Chondrocyte (in vitro differentiated cells): ENCODE results near the gene GHRHR. TPM values are rescaled to one million over a fixed set of nuclear protein-coding genes. Genes with fewer than 3 reads are reported as not detected.

Experiments
- DNase-seq: peaks from one replicate; pipeline ENCODE4 v3.0.0; 2021; ENCODE audit warnings: mixed read lengths, low spot score
- H3K27ac Mint-ChIP-seq: one replicate; pipeline ENCODE4 v1.8.0; 2021; ENCODE audit warnings: mild to moderate bottlenecking, moderate library complexity, mixed read lengths; ENCODE audit not compliant: unreplicated experiment
- H3K27me3 Mint-ChIP-seq: 2 replicates; pipeline ENCODE4 v1.8.0; 2021; ENCODE audit warnings: low read depth, mixed read lengths
- H3K36me3 Mint-ChIP-seq: 2 replicates; pipeline ENCODE4 v1.8.0; 2021; ENCODE audit warnings: low read depth, mixed read lengths
- H3K4me1 Mint-ChIP-seq: 2 replicates; pipeline ENCODE4 v1.8.0; 2021; ENCODE audit warnings: low read depth, mild to moderate bottlenecking, mixed read lengths
- H3K4me3 Mint-ChIP-seq: one replicate; pipeline ENCODE4 v1.8.0; 2021; ENCODE audit warnings: mild to moderate bottlenecking, moderate library complexity, mixed read lengths; ENCODE audit not compliant: unreplicated experiment
- H3K9me3 Mint-ChIP-seq: 2 replicates; pipeline ENCODE4 v1.8.0; 2021; ENCODE audit warnings: low read depth, mixed read lengths
- total RNA-seq: library from RNA; stranded (reverse); gene quantifications from 3 replicates; pipeline ENCODE4 v1.2.1, GENCODE V29; 2021
- TF ChIP-seq, protein P1 (sequence below): fragments of 200-600 bp; sonication (generic); IDR thresholded peaks from 2 replicates; pipeline ENCODE4 v1.5.0; 2021; ENCODE audit warnings: antibody characterized with exemption, mild to moderate bottlenecking, moderate library complexity

GHRHR gene
- total RNA-seq, 1 donor from 2014 or later = not detected

DNA sequence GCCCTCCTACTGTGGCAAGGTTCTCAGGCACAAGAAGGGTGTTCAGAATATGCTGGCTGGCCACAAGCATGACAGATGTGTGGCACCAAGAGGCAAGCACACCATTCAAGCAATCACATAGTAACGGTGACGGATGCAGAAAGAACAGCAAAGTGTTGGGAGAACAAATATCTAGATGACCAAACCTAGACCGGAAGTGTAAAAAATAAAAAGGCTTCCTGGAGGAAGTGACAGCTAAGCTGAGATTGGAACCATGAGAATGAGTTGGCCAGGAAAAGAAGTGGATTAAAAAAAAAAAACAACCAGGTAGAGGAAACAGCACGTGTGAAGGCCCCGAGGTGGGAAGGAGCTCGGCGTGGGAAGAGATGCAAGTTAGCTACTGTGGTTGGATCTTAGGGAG lies 22.0 kb downstream of the GHRHR start:
- no peak for DNase-seq
- peaks cover 14% of the 10 kb centered on the region for H3K4me1 Mint-ChIP-seq
- no peaks in the 10 kb centered on the region for H3K9me3 Mint-ChIP-seq
- peaks cover 49% of the 10 kb centered on the region for H3K27me3 Mint-ChIP-seq
- TF ChIP-seq, protein P1, sequence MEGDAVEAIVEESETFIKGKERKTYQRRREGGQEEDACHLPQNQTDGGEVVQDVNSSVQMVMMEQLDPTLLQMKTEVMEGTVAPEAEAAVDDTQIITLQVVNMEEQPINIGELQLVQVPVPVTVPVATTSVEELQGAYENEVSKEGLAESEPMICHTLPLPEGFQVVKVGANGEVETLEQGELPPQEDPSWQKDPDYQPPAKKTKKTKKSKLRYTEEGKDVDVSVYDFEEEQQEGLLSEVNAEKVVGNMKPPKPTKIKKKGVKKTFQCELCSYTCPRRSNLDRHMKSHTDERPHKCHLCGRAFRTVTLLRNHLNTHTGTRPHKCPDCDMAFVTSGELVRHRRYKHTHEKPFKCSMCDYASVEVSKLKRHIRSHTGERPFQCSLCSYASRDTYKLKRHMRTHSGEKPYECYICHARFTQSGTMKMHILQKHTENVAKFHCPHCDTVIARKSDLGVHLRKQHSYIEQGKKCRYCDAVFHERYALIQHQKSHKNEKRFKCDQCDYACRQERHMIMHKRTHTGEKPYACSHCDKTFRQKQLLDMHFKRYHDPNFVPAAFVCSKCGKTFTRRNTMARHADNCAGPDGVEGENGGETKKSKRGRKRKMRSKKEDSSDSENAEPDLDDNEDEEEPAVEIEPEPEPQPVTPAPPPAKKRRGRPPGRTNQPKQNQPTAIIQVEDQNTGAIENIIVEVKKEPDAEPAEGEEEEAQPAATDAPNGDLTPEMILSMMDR = no peak
- no peak overlapping the region for H3K27ac Mint-ChIP-seq
- H3K36me3 Mint-ChIP-seq = no peaks in the 10 kb centered on the region
- no peak overlapping the region for H3K4me3 Mint-ChIP-seq

DNA sequence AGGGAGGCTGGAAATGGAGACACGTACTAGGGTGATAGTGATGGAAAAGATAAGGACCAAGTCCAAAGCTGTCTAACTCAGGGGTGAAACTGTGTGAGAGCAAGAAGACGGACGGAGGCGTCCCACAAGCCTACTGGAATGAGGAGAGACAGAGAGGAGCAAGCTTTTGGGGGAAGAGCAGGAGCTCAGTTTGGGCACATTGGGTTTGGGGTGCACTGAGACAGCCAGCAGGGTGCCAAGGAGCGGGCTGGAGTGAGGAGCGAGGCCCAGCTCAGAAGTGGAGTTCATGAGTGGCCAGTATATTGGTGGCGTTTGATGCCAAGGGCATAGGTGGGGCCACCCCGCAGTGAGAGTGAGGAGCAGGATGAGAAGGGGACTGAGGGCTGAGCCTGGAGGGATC lies 22.6 kb downstream of the GHRHR start:
- TF ChIP-seq, protein P1 = no peak
- Mint-ChIP-seq H3K36me3 (no peaks in the 10 kb centered on the region), H3K27ac (no peak overlapping the region), H3K4me1 (peaks cover 14% of the 10 kb centered on the region), H3K4me3 (no peak overlapping the region), H3K9me3 (no peaks in the 10 kb centered on the region), H3K27me3 (peaks cover 46% of the 10 kb centered on the region)
- DNase-seq = no peak

DNA sequence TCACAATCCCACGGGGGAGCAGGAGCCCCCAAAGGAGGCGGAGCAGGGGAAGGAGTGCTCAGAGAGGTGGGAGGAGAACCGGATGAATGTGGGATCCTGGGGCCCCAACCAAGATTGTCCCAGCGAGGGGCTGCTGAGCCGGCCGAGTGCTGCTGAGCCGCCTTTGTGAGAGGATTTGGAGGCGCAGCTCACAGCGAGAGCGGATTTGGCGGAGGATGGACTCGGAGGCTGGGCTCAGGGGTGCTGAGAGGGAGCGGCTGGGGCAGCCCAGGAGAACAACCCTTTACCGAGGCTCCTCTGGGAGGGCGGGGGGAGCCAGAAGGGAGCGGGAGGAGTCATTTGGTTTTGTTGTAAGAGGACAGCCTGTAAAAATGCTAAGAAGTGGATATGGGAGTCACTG lies 23.0 kb downstream of the GHRHR start:
- DNase-seq = no peak
- H3K36me3 Mint-ChIP-seq = no peaks in the 10 kb centered on the region
- peaks cover 46% of the 10 kb centered on the region for H3K27me3 Mint-ChIP-seq
- H3K4me1 Mint-ChIP-seq = peaks cover 14% of the 10 kb centered on the region
- H3K27ac Mint-ChIP-seq = no peak overlapping the region
- H3K9me3 Mint-ChIP-seq = no peaks in the 10 kb centered on the region
- TF ChIP-seq, protein P1 = no peak
- H3K4me3 Mint-ChIP-seq = no peak overlapping the region

DNA sequence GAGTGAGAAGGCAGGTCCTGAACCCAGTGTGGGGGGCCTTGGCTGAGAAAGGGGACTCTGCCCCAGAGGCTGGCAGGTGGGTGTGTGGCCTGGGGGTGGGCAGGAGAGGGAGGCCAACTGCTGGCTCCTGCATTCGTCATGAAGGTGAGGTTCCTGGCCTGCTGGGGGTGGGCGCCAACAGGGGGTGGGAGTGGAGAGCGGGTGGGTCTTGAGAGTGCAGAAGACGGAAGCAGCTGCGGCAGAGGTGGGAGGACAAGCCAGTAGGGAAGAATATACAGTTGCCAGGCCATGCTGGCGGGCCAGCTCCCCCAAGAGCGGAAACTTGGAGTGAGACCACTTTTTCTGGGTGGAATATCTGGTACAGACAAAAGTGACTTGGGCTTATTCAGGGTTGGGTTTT lies 23.4 kb downstream of the GHRHR start:
- Mint-ChIP-seq H3K27ac (no peak overlapping the region), H3K9me3 (no peaks in the 10 kb centered on the region), H3K27me3 (peaks cover 46% of the 10 kb centered on the region), H3K4me1 (peaks cover 14% of the 10 kb centered on the region), H3K36me3 (no peaks in the 10 kb centered on the region), H3K4me3 (no peak overlapping the region)
- TF ChIP-seq, protein P1 = no peak
- no peak for DNase-seq

DNA sequence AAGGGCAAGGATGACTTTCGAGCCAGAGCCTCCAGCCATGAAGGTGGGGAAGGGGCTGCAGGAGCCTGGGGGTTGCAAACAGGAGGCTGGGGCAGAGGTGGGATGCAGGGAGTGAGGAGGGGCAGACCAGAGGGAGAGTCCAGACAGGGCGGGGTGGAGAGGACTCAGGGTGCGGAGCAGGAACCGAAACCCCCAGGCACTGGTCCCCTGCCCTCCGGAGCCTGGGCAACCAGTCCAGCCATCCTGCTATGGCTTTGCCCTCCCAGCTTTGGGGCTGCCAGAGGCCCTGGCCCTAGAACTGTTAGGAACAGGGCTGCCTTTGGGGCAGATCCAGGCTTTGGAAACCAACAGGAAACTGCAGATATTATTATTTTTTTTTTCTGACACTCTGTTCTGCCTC lies 24.2 kb downstream of the GHRHR start:
- no peak overlapping the region for H3K4me3 Mint-ChIP-seq
- H3K9me3 Mint-ChIP-seq = no peaks in the 10 kb centered on the region
- no peak for DNase-seq
- peaks cover 14% of the 10 kb centered on the region for H3K4me1 Mint-ChIP-seq
- no peaks in the 10 kb centered on the region for H3K36me3 Mint-ChIP-seq
- TF ChIP-seq, protein P1 = no peak
- H3K27ac Mint-ChIP-seq = no peak overlapping the region
- peaks cover 44% of the 10 kb centered on the region for H3K27me3 Mint-ChIP-seq
